Left lobe of liver (tissue), 2 donors: ENCODE data around the gene SLC16A2. TPM values are rescaled to one million over a fixed set of nuclear protein-coding genes. Genes with fewer than 3 reads are reported as not detected.

Experiments
- ATAC-seq: fragments of 200-7000 bp; cut with Tn5 transposase; one replicate; pipeline ENCODE4 v1.9.1; 2020; ENCODE audit warnings: mild to moderate bottlenecking, moderate library complexity
- DNase-seq: peaks from one replicate; pipeline ENCODE4 v3.0.0-alpha.2; 2020; ENCODE audit warnings: low spot score
- total RNA-seq: library from RNA; stranded (reverse); gene quantifications from one replicate; pipeline ENCODE4 v1.2.1, GENCODE V29; 2021
- donor health status: DM: no; HTN: no; CAD: no; lungs with moderate emphysema.
- donor health status: DM: no; HTN: yes; CAD: no.

The SLC16A2 gene
- total RNA-seq, 1 donor from 2014 or later: 65.6 TPM

DNA sequence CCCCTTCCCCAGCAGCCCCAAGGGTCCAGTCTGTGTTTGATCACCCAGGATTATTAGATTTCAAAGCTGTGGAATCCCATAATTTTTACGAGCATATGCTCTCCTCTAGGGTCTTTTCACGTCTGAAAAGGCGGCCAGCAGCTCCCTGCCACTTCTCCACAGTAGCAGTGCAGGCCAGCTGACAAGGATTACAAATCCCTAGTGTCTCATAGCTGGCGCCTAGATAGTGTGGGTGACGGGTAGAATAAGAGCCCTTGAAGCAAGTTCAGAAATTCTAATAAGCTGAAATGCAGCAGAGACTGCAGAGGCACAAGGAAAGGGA, 113.8 kb downstream of the SLC16A2 start:
- ATAC-seq: no peak
- no peak for DNase-seq

DNA sequence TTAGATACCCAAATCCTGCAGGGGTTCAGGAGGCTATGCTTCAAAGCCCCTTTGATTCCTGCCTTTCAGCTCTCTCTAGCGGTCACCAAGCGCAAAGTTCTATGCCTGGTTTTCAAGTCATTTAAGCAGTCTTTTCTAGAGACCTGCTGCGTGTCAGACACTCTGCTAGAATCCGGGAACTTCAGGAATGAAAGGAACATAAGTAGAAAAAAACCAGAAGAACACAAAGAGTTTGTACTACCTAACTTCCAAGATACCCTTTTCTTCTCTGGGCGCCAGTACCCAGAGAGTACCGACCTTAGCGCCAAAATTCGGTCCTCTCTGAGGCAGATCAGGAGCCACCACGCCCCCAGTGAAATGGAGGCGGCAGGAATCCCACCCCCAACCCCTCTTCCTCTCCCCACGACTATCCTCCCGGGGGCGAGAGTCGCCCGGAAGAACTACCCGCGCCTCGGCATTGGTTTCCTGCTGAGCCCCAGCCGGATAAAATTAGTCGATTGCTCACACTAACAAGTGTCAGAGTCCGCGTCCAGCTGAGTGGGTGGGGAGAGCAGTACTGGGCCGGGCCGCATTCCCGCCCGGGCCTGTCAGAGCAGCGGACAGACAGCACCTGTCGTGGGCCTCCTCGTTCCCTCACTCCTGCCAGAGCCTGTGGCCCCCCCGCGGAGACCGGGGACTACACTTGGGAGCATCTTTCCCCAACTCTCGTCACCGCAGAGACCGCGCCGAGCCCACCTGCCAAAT, 114.3 kb downstream of the SLC16A2 start:
- peak; percentile 82 for ATAC-seq
- DNase-seq: peak; percentile 75

DNA sequence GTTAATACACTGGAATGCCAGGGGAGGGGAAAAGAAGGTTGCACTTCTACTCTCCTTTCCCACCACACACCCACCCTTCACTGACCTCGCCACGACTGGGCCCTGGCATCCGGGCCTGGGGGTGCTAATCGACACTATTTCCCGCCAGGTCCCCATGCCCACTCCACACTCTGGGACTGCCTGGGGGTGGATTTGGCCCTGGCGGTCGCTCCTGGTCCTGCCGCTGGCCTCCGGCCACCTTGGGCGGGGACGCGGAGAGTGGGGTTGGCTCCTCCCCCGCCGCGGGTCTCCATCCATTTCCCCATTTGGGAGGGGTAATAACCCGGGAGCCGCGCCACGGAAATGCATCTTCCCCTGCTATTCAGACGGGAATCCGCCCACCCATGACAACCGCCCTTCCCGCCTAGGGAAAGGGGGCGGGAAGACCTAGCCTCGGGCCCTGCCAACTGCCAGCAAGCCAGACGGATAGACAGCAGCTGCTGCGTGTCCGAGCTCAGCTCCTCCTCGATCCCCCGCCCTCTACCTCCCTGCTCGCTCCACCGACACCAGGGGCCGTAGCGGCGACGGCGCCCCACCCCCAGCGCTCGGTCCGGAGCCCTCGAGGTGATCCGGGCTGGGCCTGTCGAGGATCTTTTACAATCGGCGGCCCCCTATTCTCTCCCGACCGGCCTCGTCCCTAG, 115.0 kb downstream of the SLC16A2 start:
- DNase-seq (peak; percentile 80), ATAC-seq (peak; percentile 82)

DNA sequence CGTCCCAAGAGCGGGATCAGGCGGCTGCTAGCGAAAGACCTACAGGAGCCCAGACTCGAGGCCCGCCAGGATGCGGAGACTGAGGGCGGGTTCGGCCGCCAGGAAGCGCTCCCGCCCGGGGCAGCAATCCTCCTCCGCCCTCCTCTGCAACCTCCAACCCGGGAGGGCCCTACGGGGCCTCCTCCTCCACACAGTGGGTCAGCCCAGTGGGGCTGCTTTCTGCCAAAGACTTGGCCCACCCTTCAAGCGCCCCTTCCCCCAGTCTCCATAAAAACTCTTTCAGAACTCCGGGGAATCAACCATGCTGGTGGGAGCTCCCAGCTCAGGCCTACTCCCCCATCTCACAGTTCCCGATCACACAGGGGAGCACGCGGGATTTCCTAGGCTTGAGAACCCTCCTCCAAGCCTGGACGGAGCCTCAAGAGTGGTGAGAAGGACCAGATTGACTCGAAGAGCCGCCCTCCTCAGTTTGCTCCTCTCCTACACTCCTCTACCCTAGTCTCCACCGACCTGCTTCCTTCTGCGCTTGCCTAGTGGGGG, 115.6 kb downstream of the SLC16A2 start:
- ATAC-seq (peak; percentile 40), DNase-seq (no peak)

DNA sequence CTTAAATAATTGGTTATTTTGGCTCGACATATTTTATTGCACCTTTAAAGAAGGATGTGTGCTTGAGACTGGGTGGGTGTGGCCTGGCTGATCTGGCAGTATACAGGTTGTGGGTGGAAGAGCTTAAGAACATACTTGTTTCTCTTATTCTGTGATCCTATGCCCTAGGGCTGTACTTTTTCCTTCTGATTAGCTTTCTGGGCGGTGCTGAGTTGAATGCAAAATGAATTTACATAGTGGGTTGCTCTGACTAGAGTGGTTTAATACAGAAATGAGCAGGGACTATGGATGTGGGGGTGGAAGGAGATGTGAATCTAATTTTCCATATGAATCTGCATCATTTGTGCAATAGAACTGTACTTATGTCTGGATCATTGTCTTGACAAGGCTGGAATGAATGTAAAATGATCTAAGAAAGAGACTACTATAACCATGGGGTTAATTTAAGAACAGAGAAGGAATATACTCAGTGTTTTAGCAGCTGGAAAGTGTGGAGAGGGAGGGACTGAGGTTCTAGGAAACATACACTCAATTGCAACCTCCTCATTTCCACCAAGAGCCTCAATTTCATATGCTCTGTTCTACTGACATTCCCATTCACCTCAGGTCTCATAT, 119.4 kb downstream of the SLC16A2 start:
- no peak for ATAC-seq

DNA sequence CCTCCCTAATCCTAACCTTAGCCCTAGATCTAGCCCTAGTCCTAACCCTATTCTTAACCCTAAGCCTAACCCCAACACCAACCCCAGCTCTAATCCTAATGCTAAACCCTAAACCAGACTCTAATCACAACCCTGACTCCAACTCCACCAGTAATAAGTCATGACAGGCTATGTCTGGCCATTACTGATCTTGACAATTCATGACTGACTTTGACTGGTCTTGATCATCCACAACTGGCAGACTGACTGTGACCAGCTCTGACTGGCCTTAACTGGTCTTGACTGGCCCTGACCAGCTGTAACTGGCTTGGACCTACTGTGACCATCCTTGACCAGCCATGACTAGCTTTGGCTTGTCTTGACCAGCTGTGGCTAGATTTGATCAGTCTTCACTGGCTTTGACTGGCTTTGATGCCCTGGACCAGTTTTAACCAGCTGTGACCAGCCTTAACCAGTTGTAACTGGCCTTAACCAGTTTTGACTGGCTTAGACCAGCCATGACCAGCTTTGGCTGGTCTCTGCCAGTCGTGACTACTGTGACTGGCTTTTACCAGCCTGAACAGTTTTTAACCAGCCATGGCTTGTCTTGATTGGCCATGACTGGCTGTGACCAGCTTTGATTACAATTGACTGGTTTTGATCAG, 124.7 kb downstream of the SLC16A2 start:
- DNase-seq (no peak), ATAC-seq (no peak)

More for the DNA sequence above, 119.4 kb downstream of the SLC16A2 start:
- DNase-seq: no peak

DNA sequence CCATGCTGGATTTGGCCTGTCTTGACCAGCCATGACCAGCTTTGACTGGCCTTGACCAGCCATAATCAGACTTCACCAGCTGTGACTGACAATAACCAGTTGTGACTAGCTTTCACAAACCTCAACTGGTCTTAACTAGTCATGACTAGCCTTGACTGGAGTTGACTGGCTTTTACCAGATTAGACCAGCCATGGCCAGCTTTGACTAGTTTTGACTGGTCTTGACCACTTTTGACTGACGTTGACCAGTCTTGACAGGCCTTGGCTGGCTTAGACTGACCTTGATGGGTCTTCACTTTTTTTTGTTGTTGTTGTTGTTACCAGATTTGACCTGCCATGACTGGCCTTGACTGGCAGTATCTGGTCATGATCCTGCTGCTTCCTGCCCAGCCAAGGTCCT, 125.7 kb downstream of the SLC16A2 start:
- ATAC-seq: no peak
- DNase-seq: no peak

DNA sequence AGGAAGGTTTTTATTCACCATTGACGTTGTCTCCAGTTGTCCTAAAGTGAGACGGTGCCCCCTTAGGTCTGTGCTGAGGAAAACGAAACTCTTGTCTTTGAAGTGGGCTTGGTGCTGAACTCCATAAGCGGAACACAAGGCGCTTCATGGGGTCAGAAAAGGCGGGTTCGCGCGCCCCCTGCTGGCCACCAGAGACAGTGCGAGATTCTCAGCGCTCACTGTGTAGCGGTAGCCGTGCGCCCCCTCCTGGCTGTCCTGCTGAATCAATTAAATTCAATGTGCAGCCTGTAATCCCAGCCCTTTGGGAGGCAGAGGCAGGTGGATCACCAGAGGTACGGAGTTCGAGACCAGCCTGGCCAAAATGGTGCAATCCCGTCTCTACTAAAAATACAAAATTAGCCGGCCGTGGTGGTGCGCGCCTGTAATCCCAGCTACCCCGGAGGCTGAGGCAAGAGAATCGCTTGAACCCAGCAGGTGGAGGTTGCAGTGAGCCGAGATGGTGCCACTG, 129.1 kb downstream of the SLC16A2 start:
- DNase-seq: peak; percentile 82
- peak; percentile 100 for ATAC-seq

DNA sequence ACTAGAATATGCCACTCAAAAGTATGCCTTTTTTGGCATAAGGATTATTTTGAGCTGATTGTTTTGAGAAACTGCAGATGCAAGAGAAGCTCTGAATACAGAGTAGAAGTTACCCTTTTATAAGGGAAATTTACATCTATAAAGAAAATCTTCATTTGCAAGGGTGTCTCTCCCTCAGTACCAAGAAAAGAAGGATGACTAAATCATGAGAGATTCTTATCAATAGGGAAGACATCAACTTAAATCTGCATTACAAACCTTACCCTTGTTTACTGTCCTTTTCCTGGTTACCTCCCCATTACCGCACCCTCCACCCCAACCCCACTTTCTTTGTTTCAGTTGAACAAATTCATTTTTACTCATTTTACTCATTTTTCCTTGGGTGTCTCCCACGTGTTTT, 130.6 kb downstream of the SLC16A2 start:
- DNase-seq: no peak
- ATAC-seq: no peak

DNA sequence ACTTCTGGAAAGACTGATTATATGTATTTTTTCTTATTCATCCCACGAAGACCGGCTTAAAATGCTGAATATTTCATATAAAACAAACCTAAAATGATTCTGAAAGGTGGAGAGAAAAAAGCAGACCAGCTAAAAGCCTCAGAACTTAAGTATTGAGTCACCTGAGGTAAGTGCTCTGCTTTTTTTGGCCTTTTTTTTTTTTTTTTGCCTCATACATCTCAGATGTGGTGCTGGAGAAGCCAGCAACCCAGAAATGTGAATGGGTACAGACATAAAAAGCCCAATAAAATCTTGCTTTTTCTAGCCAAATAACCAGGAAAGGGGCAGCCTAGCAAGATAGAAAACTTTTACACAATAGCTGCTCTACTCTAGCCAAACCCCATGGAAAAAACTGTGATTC, 136.1 kb downstream of the SLC16A2 start:
- DNase-seq (no peak), ATAC-seq (no peak)

DNA sequence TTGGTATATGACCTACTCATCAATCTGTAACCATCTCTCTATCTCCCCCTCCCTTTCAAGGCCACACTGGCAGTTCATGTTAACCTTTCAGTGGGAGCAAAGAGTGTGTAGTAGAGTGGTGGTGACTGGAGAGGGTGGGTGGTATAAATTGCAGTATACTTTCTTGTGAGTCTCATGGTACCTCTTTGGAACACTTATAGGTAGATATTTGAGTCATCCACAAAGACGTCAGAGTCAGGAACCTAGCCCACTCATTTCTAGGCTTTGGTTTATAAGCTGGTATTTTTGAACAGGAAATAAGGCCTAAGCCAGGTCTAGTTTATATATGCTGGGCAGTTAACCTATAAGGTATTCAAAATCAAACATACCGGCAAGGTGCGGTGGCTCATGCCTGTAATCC, 156.8 kb downstream of the SLC16A2 start:
- ATAC-seq: no peak

DNA sequence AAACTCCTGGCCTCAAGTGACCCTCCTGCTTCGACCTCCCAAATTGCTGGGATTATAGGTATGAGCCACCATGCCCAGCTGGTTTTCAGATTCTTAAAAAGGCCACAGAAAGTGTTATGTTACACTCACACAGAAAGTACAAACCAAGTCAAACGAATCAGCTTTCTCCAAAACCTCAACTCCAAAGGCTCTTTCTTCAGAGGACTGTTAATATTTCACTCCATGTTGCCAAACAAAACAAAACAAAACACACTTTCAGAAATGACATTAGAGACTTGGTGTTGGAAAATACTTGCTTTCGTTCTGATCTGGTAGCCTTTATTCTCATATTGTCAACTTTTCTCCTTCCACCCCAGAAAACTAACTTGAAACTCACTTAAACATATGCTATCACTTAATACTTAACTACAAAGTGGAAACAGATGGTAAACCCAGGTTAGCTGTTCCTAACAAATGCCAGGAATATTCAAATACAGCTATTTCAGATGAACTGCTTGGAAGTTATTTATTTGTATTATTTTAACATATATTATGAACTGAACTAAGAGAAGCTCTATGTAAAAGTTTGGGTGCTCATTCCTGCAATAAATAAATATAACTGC, 158.4 kb downstream of the SLC16A2 start:
- ATAC-seq: no peak
- DNase-seq: no peak

More for the DNA sequence above, 156.8 kb downstream of the SLC16A2 start:
- DNase-seq: no peak

Other genes with a start within 250 kb of the SLC16A2 start
- not detected for gene ZCCHC13, start 117.3 kb upstream of the SLC16A2 start, total RNA-seq
- 8.6 TPM for gene RLIM, start 193.1 kb downstream of the SLC16A2 start, total RNA-seq